Cardiac muscle cell (in vitro differentiated cells and primary cell): ENCODE results near the gene SPATA31D4. TPM values are rescaled to one million over a fixed set of nuclear protein-coding genes. Genes with fewer than 3 reads are reported as not detected.

ENCODE experiments used
- polyA plus RNA-seq: library from polyadenylated mRNA; unstranded; fragments of >200 nt; fragmentation: Nextera tagmentation; extraction: Ambion mirVana; gene quantifications from 2 replicates; pipeline ENCODE4 v1.2.1, GENCODE V29; 2016
- total RNA-seq: library from RNA; depleted of rRNA; stranded (reverse); fragments of >200 nt; gene quantifications from 2 replicates; pipeline ENCODE4 v1.2.3, GENCODE V29; 2016

SPATA31D4 gene
- total and polyA plus RNA-seq, 2 experiments from 2014 or later: not detected

Other genes with a start within 250 kb of the SPATA31D4 start
- gene TLE1, start 238.9 kb upstream of the SPATA31D4 start, total RNA-seq: 3.2 and 3.4 TPM in 2 replicates
- 2.1 and 2.5 TPM in 2 replicates for gene TLE1, start 238.9 kb upstream of the SPATA31D4 start, polyA plus RNA-seq
- gene SPATA31D3, start 15.1 kb downstream of the SPATA31D4 start, total RNA-seq: not detected in 2 replicates
- not detected in 2 replicates for gene SPATA31D3, start 15.1 kb downstream of the SPATA31D4 start, polyA plus RNA-seq
- not detected in 2 replicates for gene SPATA31D1, start 60.3 kb downstream of the SPATA31D4 start, total RNA-seq
- not detected in 2 replicates for gene SPATA31D1, start 60.3 kb downstream of the SPATA31D4 start, polyA plus RNA-seq